C4-2B (cell line): Measurements from ENCODE around the gene RNF149.

Experiments
- CTCF ChIP-seq: fragments of 450-650 bp; conservative IDR thresholded peaks from 2 replicates; pipeline ENCODE4 v1.5.1; 2017; ENCODE audit warnings: mild to moderate bottlenecking
- ZFX ChIP-seq: fragments of 450-650 bp; IDR thresholded peaks from 2 replicates; pipeline ENCODE4 v1.6.1; 2017

- TF ChIP-seq CTCF (no peak), ZFX (no peak)
Measured at GRCh38 chr2:101287303-101287702, 21.2 kb downstream of the RNF149 start.
